GM06990 (cell line): ENCODE results near the gene MSMB.
"Not testable (repeated sequence)": the region's sequence is repeated elsewhere in the genome, so short reads cannot be mapped to it uniquely, and the experiment has no call there.

ENCODE experiments used
- DNase-seq: peaks from one replicate; pipeline ENCODE4 v3.0.0-alpha.2; 2011; ENCODE audit not compliant: insufficient read length; ENCODE audit errors: extremely low read depth
- H3K27me3 ChIP-seq: replicated peaks from 2 replicates; pipeline ENCODE4 v1.6.0; 2011; ENCODE audit warnings: low read length; ENCODE audit not compliant: control insufficient read depth, insufficient read depth
- H3K36me3 ChIP-seq: 2 replicates; pipeline ENCODE4 v1.5.1; 2011; ENCODE audit warnings: low read length; ENCODE audit not compliant: control insufficient read depth, insufficient read depth
- H3K4me3 ChIP-seq: replicated peaks from 2 replicates; pipeline ENCODE4 v1.5.1; 2011; ENCODE audit warnings: low read depth, mild to moderate bottlenecking, control low read depth, low read length
- TF ChIP-seq, protein P1 (sequence below): IDR thresholded peaks from 2 replicates; pipeline ENCODE4 v1.5.1; 2011; ENCODE audit warnings: low read length, control low read depth, mild to moderate bottlenecking, inconsistent platforms; ENCODE audit not compliant: insufficient read depth, poor library complexity, severe bottlenecking

Gene MSMB

DNA sequence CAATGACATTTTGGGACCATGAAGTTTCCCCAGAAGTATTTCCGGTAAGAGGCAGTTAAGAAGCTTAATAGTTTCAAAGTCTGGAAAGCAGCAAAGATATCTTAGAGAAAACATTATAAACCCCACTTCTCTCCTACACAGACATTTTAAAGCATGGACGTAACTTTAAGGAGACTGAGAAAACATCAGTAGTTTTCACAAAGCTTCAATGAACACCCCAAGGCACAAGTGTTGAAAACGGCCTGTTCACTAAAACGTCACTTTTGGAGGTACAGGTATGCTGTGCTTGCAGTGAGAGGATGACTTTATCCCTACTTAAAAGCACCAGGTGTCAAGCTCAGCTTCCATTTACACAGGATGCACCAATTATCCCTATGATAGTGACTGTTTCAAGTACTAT is 40.7 kb downstream of the MSMB start:
- Histone ChIP-seq H3K27me3 (no peaks in the 10 kb centered on the region), H3K36me3 (peaks cover 19% of the 10 kb centered on the region), H3K4me3 (no peak overlapping the region)
- DNase-seq = no peak
- TF ChIP-seq, protein P1, sequence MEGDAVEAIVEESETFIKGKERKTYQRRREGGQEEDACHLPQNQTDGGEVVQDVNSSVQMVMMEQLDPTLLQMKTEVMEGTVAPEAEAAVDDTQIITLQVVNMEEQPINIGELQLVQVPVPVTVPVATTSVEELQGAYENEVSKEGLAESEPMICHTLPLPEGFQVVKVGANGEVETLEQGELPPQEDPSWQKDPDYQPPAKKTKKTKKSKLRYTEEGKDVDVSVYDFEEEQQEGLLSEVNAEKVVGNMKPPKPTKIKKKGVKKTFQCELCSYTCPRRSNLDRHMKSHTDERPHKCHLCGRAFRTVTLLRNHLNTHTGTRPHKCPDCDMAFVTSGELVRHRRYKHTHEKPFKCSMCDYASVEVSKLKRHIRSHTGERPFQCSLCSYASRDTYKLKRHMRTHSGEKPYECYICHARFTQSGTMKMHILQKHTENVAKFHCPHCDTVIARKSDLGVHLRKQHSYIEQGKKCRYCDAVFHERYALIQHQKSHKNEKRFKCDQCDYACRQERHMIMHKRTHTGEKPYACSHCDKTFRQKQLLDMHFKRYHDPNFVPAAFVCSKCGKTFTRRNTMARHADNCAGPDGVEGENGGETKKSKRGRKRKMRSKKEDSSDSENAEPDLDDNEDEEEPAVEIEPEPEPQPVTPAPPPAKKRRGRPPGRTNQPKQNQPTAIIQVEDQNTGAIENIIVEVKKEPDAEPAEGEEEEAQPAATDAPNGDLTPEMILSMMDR = no peak

DNA sequence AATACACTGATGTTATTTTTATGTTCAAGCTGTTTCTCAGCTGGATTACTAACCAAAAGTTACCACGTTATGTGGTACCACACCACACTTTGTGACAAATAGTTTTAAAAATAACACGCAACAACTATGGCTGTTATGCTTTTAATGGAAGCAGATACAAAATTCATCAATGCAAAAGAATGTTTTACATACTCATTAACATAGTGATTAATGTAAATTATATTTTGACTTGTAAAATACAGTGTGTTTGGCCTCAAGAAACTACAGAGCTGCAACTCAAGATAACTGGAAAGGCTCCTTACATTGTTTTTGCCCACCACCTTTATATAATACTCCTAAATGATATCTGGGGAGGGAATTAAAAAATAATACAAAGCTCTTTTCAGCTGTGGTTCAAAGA is 41.1 kb downstream of the MSMB start:
- no peak for DNase-seq
- Histone ChIP-seq H3K36me3 (peaks cover 16% of the 10 kb centered on the region), H3K27me3 (no peaks in the 10 kb centered on the region), H3K4me3 (no peak overlapping the region)
- TF ChIP-seq, protein P1 = no peak

- H3K36me3 ChIP-seq = peaks cover 13% of the 10 kb centered on the region
- H3K27me3 ChIP-seq = no peaks in the 10 kb centered on the region
- TF ChIP-seq, protein P1 = no peak
- H3K4me3 ChIP-seq = no peak overlapping the region
- DNase-seq = no peak
Measured at GRCh38 chr10:46002916-46003693, 43.0 kb downstream of the MSMB start.

DNA sequence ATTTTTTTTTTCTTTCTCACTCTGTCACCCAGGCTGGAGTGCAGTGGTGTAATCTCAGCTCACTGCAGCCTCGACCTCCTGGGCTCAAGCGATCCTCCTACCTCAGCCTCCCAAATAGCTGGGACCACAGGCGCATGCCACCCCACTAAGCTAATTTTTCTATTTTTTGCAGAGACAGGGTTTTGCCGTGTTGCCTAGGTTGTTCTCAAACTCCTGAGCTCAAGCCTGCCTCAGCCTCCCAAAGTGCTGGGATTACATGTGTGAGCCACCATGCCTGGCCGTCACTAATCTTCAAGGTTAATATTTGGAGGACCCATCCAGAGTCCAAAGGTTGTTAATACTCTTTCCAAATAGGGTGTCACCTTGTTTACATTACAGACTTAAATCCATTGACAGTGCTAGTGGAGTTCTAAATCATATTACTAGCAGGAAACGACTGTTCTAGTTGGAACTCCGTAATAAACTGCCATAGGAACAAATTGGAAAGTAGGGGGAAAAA is 43.8 kb downstream of the MSMB start:
- H3K4me3 ChIP-seq, DNase-seq, H3K27me3 ChIP-seq: not testable (repeated sequence)
- peaks cover 13% of the 10 kb centered on the region for H3K36me3 ChIP-seq

- no peaks in the 10 kb centered on the region for H3K27me3 ChIP-seq
- DNase-seq = no peak
- TF ChIP-seq, protein P1 = no peak
- peaks cover 13% of the 10 kb centered on the region for H3K36me3 ChIP-seq
- no peak overlapping the region for H3K4me3 ChIP-seq
Measured at GRCh38 chr10:46001187-46001756, 44.8 kb downstream of the MSMB start.

DNA sequence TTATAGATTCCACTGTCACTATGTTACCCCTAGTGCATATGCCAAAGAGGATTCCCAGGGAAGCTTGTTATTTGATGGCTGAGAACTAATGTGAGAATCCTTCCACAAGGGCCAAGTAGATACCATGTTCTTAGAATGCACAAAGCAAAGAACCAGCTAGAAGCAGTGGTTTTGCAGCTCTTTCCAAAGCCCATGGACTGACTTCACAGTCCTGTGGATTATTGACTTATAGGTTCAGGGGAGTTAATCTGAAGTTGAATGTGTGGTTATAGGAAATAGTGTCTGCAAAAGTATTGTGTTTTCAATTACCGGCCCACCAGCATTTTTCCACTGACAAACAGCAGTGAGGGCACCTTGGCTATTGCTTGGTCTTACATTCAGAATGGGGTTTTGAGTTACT is 45.5 kb downstream of the MSMB start:
- Histone ChIP-seq H3K27me3 (no peaks in the 10 kb centered on the region), H3K36me3 (peaks cover 13% of the 10 kb centered on the region), H3K4me3 (no peak overlapping the region)
- DNase-seq = no peak
- TF ChIP-seq, protein P1 = no peak

- peaks cover 12% of the 10 kb centered on the region for H3K36me3 ChIP-seq
Measured at GRCh38 chr10:45999955-46000354, 46.1 kb downstream of the MSMB start.

More at GRCh38 chr10:45999955-46000354, 46.1 kb downstream of the MSMB start:
- H3K4me3 ChIP-seq, H3K27me3 ChIP-seq, DNase-seq: not testable (repeated sequence)
